AG09319 (cell line): Measurements from ENCODE around the gene GABRG1.

ENCODE experiments used
- DNase-seq: peaks from one replicate; pipeline ENCODE4 v3.0.0-alpha.2; 2010; ENCODE audit warnings: low read depth; ENCODE audit errors: extremely low read depth
- TF ChIP-seq, protein P1 (sequence below): IDR thresholded peaks from 2 replicates; pipeline ENCODE4 v1.5.1; 2011; ENCODE audit warnings: low read depth, mild to moderate bottlenecking, inconsistent platforms, low read length, moderate library complexity

Gene GABRG1

DNA sequence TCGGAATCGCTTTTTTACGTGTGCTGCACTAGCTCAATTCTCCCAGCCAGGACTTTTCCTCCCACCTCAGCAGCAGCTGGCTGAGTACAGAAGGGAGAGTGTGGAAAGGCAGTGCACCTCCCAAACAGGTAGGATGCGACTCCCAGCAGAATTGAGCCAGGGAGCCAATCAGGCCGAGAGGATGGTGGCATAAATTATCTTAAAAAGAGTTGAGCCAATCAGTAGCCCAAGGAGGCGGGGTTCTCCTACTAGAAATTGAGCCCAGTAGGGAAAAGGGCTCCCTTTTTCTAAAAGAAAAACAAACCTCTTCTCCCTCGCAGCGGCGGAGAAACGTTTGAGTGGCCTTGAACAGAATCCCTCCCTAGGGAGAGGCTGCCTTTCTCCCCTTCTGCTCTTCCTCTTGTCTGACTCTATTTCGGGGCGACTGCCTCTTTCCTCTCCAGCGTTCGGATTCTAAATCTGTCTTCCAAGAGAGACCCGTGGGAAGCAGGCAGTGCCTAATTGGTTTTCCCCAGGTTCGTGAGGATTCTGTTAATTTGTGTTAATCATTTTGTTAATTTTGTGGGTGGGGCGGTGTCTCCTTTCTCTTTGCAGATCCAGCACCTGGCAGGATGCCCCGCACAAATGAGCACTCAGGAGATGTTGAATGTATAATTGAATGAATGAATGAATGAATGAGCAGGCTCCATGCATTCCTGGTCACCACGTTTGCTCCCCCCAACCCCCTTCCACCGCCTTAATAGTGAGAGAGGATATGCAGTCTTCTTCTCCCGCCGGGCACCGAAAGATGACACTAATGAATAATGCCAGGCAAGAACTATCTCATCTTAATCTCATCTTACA, at the start of gene GABRG1:
GABRG1 (minus strand) TSS at position 142 of the 843 bp plus-strand sequence; CDS start at position 1, 141 bp downstream.
- TF ChIP-seq, protein P1, sequence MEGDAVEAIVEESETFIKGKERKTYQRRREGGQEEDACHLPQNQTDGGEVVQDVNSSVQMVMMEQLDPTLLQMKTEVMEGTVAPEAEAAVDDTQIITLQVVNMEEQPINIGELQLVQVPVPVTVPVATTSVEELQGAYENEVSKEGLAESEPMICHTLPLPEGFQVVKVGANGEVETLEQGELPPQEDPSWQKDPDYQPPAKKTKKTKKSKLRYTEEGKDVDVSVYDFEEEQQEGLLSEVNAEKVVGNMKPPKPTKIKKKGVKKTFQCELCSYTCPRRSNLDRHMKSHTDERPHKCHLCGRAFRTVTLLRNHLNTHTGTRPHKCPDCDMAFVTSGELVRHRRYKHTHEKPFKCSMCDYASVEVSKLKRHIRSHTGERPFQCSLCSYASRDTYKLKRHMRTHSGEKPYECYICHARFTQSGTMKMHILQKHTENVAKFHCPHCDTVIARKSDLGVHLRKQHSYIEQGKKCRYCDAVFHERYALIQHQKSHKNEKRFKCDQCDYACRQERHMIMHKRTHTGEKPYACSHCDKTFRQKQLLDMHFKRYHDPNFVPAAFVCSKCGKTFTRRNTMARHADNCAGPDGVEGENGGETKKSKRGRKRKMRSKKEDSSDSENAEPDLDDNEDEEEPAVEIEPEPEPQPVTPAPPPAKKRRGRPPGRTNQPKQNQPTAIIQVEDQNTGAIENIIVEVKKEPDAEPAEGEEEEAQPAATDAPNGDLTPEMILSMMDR, result no peak
- DNase-seq, result no peak

DNA sequence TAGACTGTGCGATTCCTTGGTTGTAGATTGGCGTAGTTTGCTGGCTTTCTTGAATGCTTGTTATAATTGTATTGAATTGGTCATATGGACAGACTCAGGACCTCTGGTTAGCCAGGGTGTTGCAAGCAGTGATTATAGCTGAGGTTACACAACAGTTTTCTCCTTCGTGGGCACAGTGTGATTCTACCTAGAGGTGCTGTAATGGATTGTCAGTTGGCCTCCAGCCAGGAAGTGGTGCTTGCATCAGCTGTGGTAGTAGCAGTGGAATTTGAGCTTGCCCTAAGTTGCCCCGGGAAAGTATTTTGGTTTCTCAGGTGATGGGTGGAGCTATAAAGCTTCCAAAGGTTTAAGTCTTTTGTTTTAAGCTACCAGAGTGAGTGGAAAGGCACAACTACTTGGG, 23.1 kb upstream of the GABRG1 start:
- TF ChIP-seq, protein P1, result no peak
- no peak for DNase-seq

DNA sequence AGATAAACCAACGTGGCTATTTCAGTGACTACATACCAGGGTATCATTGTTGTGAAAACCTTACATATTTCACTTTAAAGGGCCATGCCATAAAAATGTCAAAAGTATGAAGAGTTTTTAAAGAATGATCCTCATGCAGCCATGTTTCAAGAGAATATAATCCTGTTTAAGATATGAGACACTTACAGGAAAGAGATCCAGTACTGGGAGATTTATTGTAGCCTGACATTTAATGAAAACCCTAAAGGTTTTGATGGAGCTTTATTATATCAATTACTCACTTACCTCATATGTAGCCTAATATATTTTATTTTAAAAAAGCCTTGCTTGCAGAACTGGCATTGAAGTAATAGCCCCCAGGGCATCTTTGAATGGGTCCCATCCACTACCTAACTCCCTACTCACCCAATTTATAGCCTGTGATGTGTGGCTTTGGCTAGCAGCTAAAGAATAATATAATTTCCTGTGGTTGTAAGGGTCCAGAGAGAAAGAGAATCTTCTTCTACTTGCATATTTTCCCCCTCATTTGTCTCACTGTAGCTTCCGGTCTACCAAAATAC, 7.7 kb upstream of the GABRG1 start:
- TF ChIP-seq, protein P1, result no peak
- DNase-seq, result no peak

DNA sequence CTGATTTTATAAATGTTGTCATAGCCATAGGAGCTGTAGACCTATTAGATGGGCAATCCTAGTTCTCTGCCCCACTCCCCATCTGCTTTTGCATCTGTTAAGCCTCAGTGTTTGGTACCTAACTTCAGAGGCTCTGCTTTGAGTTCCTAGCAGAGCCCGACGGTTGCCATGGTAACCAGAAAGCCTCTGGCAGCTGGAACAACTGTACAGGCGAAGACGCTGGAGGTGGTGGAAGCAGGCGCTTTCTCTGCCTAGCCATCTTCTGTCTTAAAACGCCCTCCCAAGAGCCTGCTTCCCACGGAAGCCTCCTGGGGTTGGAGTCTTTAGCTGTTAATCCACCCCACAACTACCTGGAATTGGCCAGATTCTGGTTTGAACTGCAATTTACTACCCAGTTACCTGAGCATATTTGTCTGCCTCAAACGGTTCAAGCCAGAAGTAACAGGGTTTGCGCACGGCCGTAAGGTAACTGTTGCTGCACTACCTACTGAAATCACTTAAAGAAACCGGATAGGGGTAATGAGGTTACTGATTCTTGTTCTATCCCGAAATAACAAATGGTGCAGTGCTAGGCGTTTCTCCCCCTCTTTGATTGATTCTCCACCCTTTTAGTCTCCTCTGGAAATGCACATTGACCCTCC, 1.0 kb upstream of the GABRG1 start:
- TF ChIP-seq, protein P1, result no peak
- DNase-seq, result no peak

DNA sequence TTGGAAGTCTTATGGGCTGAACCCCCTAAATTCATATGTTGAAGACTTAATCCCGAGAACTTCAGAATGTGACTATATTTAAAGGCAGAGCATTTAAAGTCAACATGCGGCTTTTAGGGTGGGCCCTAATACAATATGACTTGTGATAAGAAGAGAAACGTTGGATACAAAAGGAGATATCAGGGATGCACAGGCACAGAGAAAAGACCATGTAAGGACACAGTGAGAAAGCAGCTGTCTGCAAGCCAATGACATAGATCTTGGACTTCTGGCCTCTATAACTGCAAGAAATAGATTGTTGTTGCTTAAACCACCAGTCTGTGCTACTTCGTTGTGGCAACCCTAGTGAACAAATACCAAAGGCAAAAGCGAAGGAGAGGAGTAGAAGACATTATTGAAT, 42.2 kb downstream of the GABRG1 start:
- TF ChIP-seq, protein P1, result no peak
- no peak for DNase-seq

DNA sequence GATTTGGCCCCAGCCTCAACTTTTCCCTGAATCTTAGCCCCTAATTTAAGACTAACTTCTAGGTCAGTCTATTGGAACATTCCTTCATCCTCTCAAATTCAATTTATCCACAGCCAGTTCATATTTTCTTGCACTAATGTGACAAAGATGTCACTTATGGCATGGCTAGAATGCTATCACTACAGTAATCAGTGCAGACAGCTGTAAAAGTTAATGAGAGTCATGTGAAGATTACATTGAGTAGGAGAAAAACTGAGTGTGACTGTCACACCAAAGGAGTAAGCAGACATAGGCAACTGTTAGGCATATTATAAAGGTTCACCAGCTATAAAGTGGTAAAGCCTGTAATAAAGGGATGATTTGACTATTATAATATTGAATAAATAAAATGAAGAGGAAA, 42.6 kb downstream of the GABRG1 start:
- DNase-seq, result no peak
- TF ChIP-seq, protein P1, result no peak

DNA sequence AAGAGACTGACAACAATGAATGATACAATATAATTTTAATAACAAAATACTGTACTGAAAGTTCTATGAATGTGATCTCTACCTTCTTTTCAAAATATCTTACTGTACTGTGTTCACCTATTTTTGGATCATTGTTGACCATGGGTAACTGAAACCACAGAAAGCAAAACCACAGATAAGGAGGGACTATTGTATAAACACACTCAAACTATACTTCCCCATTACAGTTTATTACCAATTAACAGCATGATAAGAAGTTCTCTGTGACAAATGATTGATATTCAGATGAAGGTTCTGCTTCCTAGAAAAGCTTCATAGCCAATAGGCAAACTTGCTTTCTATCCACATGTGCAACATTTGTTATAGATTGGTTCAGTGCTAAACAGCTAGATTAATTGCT, 50.1 kb downstream of the GABRG1 start:
- TF ChIP-seq, protein P1, result no peak
- no peak for DNase-seq
